Measurements from ENCODE around the gene ARHGEF12.

ARHGEF12 gene

GRCh38 chr11:120516461-120517389, 180.5 kb downstream of the ARHGEF12 start:
- DNase-seq (ENCODE audit: low spot score), result no peak

DNA sequence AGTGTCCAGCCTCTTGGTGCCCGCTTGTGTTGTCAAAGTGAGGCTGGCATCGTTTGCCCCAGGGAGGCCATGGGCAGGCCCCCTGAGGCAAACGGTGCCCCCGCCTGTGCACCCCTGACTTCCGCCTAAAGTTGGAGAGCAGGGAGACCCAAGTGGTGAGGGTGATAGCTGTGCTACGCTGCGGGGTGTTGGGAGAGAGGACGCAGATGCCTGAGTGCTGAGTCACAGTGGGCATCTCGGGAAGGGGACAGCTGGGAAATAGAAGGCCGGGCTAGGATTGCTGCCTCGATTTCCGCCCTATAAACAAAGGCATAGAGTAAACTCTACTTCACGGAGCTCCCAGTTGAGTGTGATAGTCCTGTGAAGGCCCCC, 181.2 kb downstream of the ARHGEF12 start:
- no peak for DNase-seq (ENCODE audit: low spot score)

DNA sequence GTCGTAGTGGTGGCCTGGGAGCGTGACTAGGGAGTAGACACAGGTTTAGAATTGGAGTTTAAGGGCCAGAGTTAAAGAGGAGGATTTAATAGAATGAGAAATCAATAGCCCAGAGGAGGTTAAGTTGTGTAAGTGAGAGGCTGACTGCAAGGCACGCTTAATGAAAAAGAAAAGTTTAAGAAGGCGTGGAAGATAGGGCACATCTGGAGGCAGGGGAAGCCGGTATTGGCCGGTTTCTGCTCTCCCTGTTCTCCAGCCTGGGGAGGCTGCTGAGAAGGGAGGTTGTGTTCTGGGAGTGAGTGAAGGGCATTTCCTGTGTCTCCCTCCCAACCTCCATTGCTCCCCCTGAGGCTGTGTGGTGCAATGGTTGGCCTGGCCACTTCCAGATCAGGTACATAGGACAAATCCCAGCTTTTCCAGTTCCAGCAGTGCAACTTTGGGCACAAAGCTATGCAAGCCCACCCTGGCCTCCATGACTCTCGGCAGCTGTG, 181.6 kb downstream of the ARHGEF12 start:
- DNase-seq (ENCODE audit: low spot score), result no peak

GRCh38 chr11:120518356-120518755, 182.1 kb downstream of the ARHGEF12 start:
- DNase-seq (ENCODE audit: low spot score), result no peak

DNA sequence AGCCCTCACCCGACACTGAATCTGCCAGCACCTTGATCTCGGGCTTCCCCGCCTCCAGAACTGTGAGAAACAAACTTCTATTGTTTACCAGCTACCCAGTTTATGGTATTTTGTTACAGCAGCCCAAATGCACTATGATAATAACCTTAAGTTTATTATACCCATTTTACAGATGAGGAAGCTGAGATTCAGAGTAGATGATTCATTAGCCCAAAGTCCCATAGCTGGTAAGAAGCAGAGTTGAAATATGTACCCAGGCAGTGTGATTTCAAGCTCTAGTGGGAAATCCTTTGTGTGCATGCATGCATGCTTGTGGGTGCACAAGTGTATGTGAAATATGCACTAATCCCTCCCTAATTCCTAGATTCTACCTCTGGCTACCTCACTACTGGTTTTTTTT, 183.3 kb downstream of the ARHGEF12 start:
- DNase-seq (ENCODE audit: low spot score), result no peak

GRCh38 chr11:120520091-120520822, 184.0 kb downstream of the ARHGEF12 start:
- DNase-seq (ENCODE audit: low spot score), result no peak

GRCh38 chr11:120521176-120521575, 185.0 kb downstream of the ARHGEF12 start:
- DNase-seq (ENCODE audit: low spot score), result no peak

DNA sequence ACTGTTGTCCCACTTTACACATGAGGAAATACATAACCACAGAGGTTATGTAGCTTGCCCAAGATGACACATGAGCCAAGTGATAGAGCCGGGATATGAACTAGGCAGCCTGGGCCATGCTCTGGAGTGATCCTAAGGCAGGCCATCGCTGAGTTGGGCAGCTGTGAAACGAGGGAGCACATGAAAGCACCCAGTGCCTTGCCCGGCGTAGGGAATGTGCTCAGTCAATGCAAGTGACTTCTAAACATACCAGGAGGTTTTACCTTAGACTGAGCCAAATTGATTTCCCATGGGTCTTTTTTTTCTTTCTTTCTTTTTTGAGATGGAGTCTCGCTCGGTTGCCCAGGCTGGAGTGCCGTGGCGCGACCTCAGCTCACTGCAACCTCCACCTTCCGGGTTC, 185.8 kb downstream of the ARHGEF12 start:
- DNase-seq (ENCODE audit: low spot score), result no peak

DNA sequence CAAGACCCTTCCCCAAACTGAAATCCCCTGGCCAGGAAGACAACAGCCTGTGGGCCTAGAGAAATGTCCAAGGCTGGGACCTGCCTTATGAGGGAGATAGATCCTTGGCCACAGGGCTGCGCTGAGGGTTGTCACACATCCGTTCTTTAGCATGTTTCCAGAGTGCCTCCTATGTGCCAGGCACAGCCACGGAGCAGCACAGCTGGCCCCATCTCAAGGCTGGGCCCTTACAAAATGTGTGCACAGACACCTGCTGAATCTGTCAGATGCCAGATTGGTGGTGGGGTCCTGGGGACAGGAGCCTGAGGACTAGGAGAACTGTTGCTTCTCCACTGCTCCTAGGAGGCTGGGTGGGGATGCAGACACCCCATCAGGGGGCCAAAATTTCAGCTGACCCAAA, 186.5 kb downstream of the ARHGEF12 start:
- no peak for DNase-seq (ENCODE audit: low spot score)

DNA sequence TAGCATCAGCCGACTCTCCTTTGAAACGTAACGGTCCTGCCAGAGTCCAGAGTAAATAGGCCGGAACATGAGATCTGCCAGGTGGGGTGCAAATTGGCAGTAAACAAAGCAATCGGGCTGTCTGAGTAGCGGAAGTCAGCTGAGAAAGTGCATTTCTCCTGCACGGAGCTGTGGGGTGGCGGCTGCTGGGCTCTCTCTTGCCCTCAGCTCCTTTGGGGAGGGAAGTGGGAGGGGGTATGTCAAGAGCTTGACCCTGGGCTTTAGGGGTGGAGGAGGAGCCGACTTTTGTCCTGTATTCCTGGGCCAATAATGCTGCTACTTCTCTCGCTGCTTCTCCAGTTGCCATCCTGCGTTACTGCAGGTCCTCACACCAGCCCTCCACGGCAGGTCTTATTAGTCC, 187.0 kb downstream of the ARHGEF12 start:
- no peak for DNase-seq (ENCODE audit: low spot score)

- DNase-seq (ENCODE audit: low spot score), result no peak
Measured at GRCh38 chr11:120524536-120525085, 188.4 kb downstream of the ARHGEF12 start.

DNA sequence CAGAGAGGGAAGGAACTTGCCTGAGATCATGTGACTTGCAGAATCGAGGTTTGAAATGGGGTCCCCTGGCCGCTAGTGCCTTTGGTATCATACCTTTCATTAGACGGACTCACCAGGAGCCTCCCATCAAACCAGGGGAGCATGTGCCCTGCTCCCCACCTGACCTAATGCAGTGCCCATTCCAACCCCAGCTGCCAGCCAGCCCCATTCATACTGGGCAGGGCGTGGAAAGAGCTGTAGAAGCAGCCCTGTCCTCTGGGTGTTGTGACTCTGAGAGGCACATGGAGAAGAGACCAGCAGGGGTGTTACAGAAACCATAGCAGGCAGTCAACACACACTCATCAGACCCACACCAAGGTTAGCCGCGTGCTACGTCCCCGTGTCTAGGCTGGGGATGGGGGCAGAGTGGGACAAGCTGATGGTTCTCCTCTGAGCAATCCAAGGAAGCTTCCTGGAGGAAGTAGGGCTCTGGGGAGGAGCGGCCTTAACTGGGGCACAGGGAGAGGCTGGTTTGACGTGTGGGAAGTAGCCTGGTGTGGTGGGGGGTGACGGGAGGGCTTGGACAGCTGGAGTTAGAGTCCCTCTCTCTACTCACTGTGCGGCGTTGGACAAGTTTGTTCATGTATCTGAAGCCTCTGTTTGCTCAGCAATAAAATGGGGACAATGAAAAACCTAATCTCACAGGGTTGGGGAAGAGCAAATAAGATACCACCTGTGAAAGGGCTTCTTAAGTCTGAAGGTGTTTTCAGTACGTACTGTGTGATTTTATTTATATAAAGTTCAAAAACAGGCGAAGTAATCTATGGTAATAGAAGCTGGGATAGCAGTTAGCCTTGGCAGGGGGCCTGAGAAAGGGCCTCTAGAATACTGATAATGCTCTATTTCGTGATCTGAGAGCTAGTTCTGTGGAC, 189.3 kb downstream of the ARHGEF12 start:
- DNase-seq (ENCODE audit: low spot score), result no peak

- no peak for DNase-seq (ENCODE audit: low spot score)
Measured at GRCh38 chr11:120526241-120526640, 190.0 kb downstream of the ARHGEF12 start.

- no peak for DNase-seq (ENCODE audit: low spot score)
Measured at GRCh38 chr11:120527111-120527761, 191.0 kb downstream of the ARHGEF12 start.

GRCh38 chr11:120528749-120529148, 192.5 kb downstream of the ARHGEF12 start:
- DNase-seq (ENCODE audit: low spot score), result no peak

GRCh38 chr11:120529214-120529613, 193.0 kb downstream of the ARHGEF12 start:
- no peak for DNase-seq (ENCODE audit: low spot score)

- DNase-seq (ENCODE audit: low spot score), result no peak
Measured at GRCh38 chr11:120529911-120530310, 193.7 kb downstream of the ARHGEF12 start.

- DNase-seq (ENCODE audit: low spot score), result no peak
Measured at GRCh38 chr11:120532082-120532831, 196.0 kb downstream of the ARHGEF12 start.

- no peak for DNase-seq (ENCODE audit: low spot score)
Measured at GRCh38 chr11:120532832-120533196, 196.6 kb downstream of the ARHGEF12 start.

GRCh38 chr11:120536091-120536796, 200.0 kb downstream of the ARHGEF12 start:
- DNase-seq (ENCODE audit: low spot score), result no peak

Measured in HuH-7 (cell line).